ELR (cell line): ENCODE data around the gene OR5B21.

ENCODE experiments used
- DNase-seq: peaks from one replicate; pipeline ENCODE4 v3.0.0-alpha.2; 2015; ENCODE audit warnings: low read depth

The OR5B21 gene

DNA sequence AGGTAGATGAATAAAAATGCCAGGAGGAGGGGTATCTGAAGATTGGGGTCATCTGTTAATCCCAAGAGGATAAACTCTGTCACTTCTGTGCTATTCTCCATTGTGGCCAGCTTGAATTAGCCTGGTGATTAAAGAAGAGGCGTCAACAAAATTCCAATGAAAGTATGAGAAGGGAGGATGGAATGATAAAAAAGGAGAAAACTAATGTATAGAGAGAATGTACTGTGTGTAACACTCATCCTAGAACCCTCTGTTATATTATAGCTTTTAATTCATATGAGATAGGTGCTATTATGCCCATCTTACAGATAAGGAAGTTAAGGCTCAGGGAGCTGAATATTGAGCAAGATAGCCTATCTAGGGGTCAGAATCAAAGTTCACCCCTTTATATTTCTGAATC, at the start of gene OR5B21:
TSS of gene OR5B21 (minus strand) at position 101 of the 400 bp plus-strand sequence. CDS start at position 101, 0 bp downstream.
- no peak for DNase-seq

DNA sequence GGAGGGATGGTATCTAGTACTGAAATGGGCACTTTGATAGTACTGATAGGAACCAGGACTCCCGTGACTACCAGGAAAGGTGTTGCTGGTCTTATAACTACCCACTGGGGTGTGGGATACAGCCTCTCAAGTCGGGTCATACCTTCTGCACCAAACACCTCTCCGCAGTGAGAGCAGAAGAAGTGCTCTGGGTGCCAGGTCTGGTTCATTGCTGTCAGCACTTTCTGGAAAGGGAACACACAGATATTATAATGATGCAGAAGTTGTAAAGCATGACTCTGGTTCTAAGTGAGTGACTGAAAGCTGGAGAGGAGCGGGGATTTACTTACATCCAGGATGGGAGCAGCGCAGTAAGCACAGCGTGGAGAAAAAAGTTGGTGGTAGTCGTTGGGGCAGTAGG, 41.7 kb upstream of the OR5B21 start:
- no peak for DNase-seq

- DNase-seq, result no peak
Measured at GRCh38 chr11:58546841-58547240, 38.9 kb upstream of the OR5B21 start.

- DNase-seq, result no peak
Measured at GRCh38 chr11:58531865-58532341, 24.0 kb upstream of the OR5B21 start.

DNA sequence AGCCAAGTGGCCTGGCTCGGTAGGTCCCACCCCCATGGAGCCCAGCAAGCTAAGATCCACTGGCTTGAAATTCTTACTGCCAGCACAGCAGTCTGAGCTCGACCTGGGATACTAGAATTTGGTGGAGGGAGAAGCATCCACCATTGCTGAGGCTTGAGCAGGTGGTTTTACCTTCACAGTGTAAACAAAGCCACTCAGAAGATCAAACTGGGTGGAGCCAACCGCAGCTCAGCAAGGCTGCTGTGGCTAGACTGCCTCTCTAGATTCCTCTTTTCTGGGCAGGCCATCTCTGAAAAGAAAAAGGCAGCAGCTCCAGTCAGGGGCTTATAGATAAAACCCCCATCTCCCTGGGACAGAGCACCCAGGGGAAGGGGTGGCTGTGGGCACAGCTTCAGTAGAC, 22.3 kb upstream of the OR5B21 start:
- DNase-seq, result no peak

DNA sequence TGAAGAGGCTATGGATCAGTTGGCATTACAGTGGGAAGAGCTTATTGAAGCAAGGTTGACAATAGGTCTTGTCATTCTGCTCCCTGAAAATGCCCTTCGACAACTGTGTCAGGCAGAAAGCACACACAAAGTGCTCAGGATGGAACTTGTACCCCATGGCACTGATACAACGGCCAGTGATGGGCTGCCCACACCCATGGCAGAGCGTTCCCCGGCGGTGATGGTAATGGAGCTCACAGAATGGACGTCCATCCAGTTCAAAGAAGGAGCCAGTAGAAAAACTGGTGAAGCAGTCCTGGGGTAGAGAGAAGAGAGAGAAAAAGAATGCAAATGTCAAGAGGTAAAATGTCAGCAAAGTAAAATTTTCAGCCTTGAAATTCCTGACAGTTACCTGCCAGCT, 19.5 kb upstream of the OR5B21 start:
- DNase-seq, result no peak

GRCh38 chr11:58526721-58527120, 18.8 kb upstream of the OR5B21 start:
- no peak for DNase-seq

DNA sequence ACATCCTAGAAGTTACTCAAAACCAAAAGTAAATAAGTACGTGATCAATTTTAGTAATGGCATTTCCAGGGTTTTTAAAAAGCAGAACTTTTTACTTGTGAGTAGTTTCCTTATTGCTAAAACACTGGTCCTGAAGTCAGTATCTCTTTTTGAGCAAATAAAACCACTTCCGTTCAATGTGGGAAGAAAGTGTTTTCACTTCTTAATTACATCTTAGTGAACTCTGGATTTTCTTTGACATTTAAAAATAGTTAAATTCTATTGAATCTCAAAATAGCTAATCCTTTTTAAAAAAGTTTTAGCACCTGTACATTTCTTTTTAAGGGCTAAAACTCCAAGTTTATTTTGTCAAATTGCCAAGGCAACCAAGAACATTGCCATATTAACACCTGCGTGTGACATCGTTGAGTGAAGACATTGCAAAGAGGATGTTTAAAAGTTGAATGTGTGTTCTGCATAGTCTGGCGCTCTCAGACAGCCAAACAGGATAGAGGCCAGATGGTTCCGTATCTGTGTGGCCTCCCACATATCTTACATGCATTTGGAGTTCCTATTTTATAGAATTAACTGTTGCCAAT, 17.2 kb upstream of the OR5B21 start:
- no peak for DNase-seq

- peak; percentile 85 for DNase-seq
Measured at GRCh38 chr11:58524232-58525036, 16.5 kb upstream of the OR5B21 start.

DNA sequence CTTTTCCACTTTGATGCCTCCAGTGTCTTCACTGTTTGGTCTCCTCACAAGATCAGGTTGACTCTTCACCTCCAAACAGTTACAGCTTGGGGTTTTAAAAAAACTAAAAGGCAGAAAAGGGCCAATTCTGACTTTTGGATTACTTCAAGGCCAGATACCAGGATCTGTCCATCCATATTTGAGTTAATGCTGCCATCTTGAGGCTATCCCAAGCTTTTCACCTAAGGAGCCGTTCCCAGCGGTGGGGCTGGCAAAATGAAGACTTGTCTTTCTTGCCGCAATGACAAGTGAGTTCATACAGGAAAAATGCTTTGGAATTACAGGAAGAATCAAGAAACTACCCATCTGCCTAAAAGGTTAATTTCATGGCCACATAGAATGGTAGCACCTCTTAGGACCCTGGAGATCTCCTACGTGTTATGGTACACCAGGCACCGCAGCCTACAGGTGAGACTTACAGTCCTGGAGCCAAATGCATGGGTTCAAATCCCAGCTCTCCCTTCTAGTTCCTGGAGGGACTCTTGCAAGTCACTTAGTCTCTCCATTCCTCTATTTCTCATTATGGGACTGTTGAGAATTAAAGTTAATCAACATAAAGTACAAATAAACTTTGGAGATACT, 6.0 kb upstream of the OR5B21 start:
- DNase-seq, result peak; percentile 77

GRCh38 chr11:58511636-58512035, 3.7 kb upstream of the OR5B21 start:
- no peak for DNase-seq

DNA sequence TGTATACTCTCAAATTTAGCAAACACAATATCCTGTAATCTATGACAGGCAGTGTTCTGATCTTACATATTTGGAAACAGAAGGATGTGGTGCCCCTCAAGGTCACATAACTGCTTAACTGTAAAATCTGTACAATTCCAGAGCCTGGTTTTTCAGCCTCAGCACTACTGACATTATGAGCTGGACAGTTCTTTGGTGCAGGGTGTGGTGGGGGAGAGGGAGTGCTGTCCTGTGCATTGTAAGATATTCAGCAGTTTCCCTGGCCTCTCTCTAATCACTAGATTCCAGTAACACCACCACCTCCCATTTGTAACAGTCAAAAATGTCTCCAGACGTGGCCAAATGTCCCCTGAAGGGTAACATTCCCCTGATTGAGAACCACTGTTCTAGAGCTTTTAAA, 1.8 kb upstream of the OR5B21 start:
- DNase-seq, result no peak

DNA sequence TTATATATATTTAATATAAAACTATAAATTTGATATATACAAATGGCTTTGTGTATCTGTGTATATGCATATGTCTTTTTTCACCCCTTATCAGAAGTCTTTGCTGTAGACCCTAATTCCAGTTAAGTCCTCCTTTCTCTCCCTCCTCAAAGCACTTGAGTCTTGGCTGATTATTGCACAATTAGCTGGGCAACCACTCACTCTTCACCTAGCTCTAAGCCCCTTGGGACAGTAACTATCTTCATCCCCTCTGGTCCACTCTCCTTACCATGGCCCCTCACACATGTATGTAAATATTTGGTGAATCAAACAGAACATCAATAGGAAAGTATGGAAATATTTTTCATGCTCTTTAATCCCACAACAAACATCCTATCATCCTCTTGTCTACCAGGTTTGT, 909 bp upstream of the OR5B21 start:
- DNase-seq, result no peak

DNA sequence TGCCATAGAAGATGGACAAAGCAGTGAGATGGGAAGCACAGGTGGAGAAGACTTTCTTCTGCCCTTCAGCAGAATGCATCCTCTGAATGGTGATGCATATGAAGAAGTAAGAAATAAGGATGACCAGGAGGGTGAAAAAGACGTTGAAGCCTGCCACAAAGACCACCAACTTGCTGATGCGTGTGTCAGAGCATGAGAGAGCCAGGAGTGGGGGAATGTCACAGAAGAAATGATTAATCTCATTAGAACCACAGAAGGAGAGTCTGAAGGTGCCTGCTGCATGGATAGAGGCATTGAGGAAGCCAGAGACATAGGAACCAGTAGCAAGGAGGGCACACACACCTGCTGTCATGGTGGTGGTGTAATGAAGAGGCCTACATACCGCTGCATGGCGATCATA, 550 bp downstream of the OR5B21 start:
- no peak for DNase-seq

DNA sequence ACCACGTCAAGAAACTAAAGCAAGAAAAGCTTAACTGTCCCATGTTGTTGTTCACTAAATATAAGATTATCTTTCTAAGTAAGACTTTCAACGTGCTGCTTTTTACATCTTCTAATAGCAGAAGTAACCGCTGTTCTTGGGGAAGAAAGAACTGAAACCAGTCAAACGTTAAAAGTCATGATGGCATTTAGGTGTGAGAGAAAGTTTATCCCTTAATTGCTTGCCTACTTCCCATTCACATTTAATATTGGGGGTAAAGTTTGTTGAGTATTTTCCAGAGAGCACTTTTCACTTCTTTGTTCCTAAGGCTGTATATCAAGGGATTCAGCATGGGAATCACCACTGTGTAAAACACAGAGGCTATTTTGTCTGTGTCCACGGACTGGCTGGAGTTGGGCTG, 970 bp downstream of the OR5B21 start:
- no peak for DNase-seq

GRCh38 chr11:58505849-58506248, 2.1 kb downstream of the OR5B21 start:
- DNase-seq, result no peak

- no peak for DNase-seq
Measured at GRCh38 chr11:58504232-58504631, 3.7 kb downstream of the OR5B21 start.

DNA sequence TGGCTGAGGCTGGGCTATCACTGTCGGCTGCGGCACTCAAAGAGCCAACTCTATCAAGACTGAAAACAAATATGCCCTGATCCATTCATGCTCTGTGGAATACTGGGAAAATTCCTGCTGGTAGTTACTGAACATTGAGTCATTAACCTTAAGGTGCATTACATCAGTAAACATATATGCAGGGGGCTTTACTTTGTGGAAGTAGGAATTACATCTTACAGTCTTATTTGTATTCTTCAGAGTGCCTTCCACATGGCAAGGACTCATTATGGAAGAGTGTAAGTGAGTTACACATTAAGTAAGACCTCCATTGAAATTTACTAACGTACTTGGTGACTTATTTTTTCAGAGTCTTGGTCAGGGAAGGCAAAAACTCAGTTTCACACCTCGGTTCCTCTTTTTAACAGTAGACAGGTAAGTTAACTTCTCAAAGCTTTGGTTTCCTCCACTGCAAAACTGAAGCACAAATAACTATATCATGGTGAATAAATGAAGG, 4.5 kb downstream of the OR5B21 start:
- DNase-seq, result peak; percentile 45

GRCh38 chr11:58502004-58502403, 5.9 kb downstream of the OR5B21 start:
- DNase-seq, result no peak

DNA sequence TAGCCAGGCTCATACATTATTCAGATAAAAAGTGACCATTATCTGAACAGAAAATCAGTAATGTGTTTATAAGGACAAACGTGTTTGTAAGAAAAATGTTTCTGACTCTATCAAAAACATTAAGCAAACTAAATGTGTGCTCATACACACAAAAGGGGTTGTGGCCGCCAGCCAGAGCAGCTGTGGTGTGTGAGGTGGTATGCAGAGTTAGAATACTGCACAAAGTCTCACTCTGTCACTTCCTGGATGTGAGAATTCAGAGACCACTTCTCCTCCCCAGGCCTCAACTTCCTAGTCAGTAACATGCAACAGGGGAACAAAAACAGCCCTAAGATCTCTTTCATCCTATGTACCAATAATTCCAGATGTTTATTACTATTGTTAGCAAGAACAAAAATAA, 9.4 kb downstream of the OR5B21 start:
- DNase-seq, result no peak

DNA sequence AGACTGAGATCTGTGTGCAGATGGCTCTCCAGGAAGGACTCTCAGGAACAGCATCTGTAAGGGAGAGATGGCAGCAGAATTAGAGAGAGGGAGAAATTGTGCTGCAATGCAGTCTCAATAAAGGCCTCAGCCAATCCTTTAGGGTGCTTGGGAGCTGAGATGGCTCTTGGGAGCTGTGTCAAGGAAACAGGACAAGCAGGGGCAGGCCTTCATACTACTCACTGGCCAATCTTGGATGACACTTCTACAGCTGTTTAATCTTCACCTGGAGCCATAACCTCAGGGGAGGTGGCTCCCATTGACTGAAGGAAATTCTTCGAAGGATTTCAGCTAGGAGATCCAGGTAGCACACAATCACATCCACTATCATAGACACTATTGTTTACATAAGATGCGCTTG, 10.0 kb downstream of the OR5B21 start:
- DNase-seq, result no peak

GRCh38 chr11:58495906-58496305, 12.0 kb downstream of the OR5B21 start:
- no peak for DNase-seq

DNA sequence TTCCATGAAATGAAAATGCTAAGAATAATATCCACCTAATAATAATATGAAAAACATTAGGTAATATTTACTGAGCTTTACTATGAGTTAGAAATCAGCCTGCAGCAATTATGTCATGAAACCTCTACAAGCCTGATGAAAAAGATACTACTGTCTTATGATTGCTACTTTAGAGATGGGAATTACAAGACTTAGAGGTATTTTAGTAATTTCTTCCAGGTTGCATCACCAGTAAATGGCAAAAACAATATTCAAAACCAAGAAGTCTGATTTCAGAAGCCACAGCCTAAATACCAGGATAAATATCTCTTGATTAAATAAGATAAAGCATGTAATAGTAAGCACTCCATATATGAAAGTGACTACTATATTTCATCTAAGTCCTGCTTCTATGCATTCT, 13.8 kb downstream of the OR5B21 start:
- no peak for DNase-seq
